Activated CD8-positive, alpha-beta memory T cell treated with anti-CD3 and anti-CD28 coated beads for 1 hour (primary cell): ENCODE measurements around the gene TMEM98.
"Not testable (repeated sequence)": the region's sequence is repeated elsewhere in the genome, so short reads cannot be mapped to it uniquely, and the experiment has no call there.

Experiments
- DNase-seq, 2 donors: peaks; one replicate each; pipeline ENCODE4 v3.0.0-alpha.2; 2020; ENCODE audit warnings: low read depth in 1 of 2; ENCODE audit errors: extremely low read depth in 1 of 2

Gene TMEM98

GRCh38 chr17:32940706-32941390, 12.9 kb downstream of the TMEM98 start:
- no peak for DNase-seq

- no peak for DNase-seq
Measured at GRCh38 chr17:32941419-32942032, 13.6 kb downstream of the TMEM98 start.

GRCh38 chr17:32943206-32943605, 15.3 kb downstream of the TMEM98 start:
- DNase-seq = no peak

- DNase-seq = no peak
Measured at GRCh38 chr17:32943647-32944191, 15.8 kb downstream of the TMEM98 start.

- no peak for DNase-seq
Measured at GRCh38 chr17:32944248-32945020, 16.5 kb downstream of the TMEM98 start.

- DNase-seq = no peak
Measured at GRCh38 chr17:32946375-32947135, 18.6 kb downstream of the TMEM98 start.

DNA sequence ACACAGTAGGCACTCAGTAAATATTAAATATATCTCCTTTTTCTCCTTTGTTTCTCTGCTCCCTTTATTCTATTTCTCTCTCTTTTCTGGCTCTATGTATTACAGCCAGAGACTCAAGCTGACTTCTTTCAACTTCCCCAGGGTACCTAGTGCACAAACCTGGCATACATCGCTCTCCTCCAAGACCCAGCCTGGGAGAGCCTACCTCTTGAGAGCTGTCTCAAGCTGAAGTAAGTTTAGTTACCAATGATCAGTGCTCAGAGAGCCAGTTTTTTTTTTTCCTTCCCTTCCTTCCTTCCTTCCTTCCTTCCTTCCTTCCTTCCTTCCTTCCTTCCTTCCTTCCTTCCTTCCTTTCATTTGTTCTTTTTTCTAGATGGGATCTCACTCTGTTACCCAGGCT, 19.8 kb downstream of the TMEM98 start:
- no peak for DNase-seq

GRCh38 chr17:32949181-32949580, 21.2 kb downstream of the TMEM98 start:
- DNase-seq = no peak

- not testable (repeated sequence) for DNase-seq
Measured at GRCh38 chr17:32952491-32952890, 24.5 kb downstream of the TMEM98 start.

DNA sequence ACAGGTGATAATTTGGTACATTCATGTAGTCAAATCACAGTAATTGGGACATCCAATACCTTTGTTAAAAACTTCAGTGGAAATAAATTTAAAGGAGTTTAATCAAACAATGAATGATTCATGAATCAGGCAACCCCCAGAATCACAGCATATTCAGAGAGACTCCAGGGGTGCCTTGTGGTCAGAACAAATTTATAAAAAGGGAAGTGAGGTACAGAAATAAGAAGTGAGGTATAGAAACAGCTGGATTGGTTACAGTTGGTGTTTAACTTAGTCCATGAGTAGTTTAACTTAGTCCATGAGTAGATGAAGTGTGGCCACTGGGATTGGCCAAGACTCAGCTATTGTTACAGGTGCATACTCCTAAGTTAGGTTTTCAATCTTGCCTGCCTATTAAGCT, 25.1 kb downstream of the TMEM98 start:
- DNase-seq = no peak

DNA sequence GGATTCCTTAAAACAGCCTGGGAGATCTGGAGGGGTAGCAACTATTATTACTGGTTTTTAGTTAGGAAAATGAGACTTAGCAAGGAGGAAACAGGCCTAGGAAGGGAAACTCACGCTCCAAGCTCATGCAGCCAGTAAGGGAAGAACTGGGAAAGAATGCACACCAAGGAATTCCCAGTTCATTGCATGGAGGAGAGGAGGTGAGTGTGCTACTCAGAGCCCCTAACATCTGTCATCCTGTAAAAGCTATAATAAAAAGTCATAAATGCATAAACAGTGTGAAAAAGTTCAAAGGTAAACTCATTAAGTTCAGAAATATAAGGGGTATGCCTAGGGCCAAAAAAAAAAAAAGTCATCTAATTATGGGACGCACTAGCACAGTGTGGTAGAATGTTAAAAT, 25.9 kb downstream of the TMEM98 start:
- DNase-seq = no peak

DNA sequence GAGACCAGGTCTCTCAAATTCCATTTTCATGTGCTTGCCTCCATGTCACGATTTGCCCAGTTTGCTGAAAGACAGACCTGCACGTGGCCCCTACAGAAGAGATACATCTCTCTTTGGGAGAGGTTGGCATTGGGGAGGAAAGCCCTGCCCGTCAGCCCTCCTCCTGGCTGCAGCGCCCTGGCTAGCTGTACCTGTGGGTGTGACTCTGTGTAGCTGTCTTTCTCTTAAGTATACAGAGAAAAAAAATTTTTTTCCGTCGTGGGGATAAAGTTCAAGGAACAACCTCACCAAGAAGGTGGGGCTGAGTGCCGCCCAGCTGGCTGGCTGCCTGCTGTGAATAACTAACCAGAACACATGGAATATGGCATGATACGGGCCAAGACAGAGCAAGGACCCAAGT, 26.5 kb downstream of the TMEM98 start:
- DNase-seq = no peak

- DNase-seq = no peak
Measured at GRCh38 chr17:32955155-32955554, 27.2 kb downstream of the TMEM98 start.

DNA sequence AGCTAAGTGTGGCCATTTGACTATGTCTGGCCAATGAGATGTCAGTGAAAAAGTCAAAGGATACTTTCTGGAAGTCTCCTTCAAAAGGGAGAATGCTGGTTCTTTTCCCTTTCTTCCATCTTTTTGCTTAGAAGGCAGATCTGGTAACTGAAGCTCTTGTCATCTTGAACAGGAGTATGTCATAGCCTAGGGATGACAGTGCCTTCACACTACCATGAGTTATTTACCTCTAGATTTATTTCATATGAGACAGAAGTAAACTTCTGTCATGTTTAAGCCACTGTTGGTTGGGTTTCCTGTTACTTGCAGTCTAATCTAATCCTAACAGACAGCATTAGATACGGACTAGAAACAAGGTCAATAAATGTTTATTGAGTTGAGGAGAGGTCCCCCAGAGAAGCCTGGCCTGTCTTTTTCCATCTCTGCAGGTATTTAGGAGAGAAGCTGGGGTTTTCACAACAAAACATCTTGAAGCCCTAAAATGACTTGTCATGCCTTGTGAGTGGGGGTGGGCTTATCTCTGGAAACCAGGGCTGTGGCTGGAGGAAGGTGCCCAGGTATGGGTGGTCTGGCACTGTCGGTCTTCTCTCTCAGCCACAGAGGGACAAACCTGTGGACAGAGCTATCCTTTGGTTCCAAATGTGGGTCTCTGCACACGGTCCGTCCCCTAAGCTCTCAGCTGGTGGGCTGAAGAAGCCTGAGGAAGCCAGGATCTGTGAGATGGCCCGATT, 28.5 kb downstream of the TMEM98 start:
- no peak for DNase-seq

- no peak for DNase-seq
Measured at GRCh38 chr17:32958418-32958817, 30.5 kb downstream of the TMEM98 start.

GRCh38 chr17:32960815-32961214, 32.9 kb downstream of the TMEM98 start:
- no peak for DNase-seq

DNA sequence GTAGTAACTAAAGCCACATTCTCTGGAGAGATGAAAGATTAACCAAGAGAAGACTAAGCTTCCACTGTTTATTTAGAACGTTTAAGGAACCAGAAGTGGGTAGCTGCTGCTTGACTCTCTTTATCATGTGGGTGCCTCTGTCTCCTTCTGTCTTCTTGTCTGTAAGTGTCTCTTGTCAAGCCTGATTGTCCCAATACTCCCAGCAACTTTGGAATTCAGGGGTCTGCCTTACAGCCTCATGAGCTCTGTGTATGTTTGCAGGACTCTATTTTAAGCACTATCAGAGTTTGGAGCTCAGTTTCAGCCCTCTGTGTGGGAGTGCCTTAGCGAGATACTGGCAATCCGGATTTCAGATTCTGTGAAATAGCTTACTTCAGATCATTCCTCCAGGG, 34.4 kb downstream of the TMEM98 start:
- no peak for DNase-seq

DNA sequence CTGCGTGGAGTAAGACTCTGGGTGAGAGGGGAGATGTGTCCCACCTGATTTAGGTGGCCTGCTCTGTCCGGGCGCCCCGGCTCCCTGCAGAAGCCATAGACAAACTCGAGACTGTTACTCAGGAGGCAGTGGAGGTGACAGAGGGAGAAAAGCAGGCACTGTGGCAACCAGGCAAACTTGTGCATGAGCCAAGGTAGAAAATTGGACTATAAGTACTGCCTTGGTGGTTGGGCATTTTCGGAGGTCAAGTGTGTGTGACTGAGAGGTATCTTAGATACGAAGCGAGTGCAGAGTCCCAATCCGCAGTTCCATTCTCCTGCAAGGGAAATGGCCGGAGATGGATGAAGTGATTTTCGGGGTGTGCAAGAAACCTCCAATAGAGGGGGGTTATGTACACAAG, 36.6 kb downstream of the TMEM98 start:
- DNase-seq = no peak

DNA sequence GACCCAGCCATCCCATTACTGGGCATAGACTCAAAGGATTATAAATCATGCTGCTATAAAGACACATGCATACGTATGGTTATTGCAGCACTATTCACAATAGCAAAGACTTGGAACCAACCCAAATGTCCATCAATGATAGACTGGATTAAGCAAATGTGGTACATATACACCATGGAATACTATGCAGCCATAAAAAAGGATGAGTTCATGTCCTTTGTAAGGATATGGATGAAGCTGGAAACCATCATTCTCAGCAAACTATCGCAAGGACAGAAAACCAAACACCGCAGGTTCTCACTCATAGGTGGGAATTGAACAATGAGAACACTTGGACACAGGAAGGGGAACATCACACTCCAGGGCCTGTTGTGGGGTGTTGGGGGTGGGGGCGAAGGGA, 41.3 kb downstream of the TMEM98 start:
- not testable (repeated sequence) for DNase-seq

- DNase-seq = no peak
Measured at GRCh38 chr17:32970281-32970680, 42.3 kb downstream of the TMEM98 start.
